Measurements from ENCODE around the gene APPBP2. TPM values are rescaled to one million over a fixed set of nuclear protein-coding genes. Genes with fewer than 3 reads are reported as not detected.
"Not testable (repeated sequence)": the region's sequence is repeated elsewhere in the genome, so short reads cannot be mapped to it uniquely, and the experiment has no call there.

Gene APPBP2
- total RNA-seq, 2 donors from 2014 or later: 21.5 to 33.1 TPM

DNA sequence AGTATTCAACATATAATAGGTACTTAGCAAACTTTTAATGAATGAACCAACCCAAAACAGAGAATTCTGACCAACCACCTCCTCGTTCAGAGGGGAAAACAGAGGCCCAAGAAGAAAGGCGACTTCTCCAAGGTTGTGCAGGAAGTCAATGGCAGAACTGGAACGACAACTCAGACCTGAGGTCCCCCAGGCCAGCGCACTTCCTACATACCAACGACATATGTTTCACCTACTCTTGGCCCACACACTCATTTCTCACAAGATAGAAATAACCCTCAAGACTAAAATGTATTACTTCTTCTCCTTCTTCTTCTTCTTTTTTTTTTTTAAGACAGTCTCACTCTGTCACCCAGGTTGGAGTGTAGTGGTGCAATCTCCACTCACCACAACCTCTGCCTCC, 89.4 kb downstream of the APPBP2 start:
- Histone ChIP-seq H3K27ac (no peak overlapping the region), H3K36me3 (no peaks in the 10 kb centered on the region), H3K4me1 (ENCODE audit: control insufficient read depth in 1 of 2, low read depth in 2 of 2) (peaks cover 0 to 7% of the 10 kb centered on the region in 2 donors), H3K9me3 (no peaks in the 10 kb centered on the region), H3K27me3 (replicated peaks; ENCODE audit: insufficient read depth) (no peaks in the 10 kb centered on the region), H3K4me3 (no peak overlapping the region)
- TF ChIP-seq, protein P1, sequence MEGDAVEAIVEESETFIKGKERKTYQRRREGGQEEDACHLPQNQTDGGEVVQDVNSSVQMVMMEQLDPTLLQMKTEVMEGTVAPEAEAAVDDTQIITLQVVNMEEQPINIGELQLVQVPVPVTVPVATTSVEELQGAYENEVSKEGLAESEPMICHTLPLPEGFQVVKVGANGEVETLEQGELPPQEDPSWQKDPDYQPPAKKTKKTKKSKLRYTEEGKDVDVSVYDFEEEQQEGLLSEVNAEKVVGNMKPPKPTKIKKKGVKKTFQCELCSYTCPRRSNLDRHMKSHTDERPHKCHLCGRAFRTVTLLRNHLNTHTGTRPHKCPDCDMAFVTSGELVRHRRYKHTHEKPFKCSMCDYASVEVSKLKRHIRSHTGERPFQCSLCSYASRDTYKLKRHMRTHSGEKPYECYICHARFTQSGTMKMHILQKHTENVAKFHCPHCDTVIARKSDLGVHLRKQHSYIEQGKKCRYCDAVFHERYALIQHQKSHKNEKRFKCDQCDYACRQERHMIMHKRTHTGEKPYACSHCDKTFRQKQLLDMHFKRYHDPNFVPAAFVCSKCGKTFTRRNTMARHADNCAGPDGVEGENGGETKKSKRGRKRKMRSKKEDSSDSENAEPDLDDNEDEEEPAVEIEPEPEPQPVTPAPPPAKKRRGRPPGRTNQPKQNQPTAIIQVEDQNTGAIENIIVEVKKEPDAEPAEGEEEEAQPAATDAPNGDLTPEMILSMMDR (IDR thresholded peaks at IDR 0.05): no peak
- no peak for DNase-seq (ENCODE audit: low spot score)
- no peak for ATAC-seq (ENCODE audit: insufficient number of reproducible peaks, low FRiP score, low read depth)

DNA sequence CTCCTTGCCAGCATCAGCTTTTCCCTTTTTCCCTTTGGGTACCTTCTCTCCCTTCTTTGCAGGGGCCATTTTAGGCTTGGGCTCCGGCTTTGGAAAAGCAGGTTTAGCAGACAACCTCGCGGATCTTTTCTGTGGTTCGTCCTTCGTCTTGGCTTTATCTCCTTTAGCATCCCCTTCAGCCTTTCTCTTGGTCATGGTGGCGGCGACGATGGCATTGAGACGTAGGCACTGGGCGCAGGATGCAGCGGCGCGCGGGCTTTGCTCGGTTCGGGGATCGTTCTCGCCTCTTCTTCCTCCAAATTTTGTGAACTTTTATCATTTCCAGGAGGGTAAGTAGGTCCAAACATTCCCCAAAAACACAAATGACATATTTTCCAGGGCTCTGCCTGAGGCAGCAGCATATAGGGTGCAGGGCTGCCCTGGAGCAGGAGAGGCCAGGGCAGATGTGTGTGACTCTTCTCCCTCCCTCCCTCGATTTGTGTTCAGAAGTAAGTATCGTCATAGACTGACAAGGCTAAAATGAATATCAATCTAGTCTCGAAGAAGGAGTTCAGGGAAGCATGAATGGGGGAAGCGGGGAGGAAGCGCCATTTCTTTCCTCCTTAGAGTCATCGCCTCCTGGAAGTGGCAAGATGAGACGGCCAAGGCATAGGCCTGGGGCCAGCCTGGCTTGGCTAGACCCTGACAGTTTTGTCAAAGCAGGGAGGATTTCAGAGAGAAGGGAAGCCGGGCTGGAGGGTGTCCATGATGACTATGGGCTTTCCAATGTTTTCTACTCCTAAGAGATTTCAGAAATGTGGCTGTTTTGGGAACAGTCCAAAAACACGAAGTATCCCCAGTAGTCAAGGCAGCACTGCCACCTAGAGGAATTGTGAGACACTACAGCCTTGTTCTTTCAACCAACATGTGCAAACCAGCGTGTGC, 90.5 kb downstream of the APPBP2 start:
- Histone ChIP-seq H3K4me3 (peak overlapping the region; percentile 59), H3K27me3 (replicated peaks; ENCODE audit: insufficient read depth) (no peaks in the 10 kb centered on the region), H3K4me1 (ENCODE audit: control insufficient read depth in 1 of 2, low read depth in 2 of 2) (peaks cover 0 to 7% of the 10 kb centered on the region in 2 donors), H3K36me3 (no peaks in the 10 kb centered on the region), H3K27ac (peak overlapping the region; percentile 5 to 54), H3K9me3 (no peaks in the 10 kb centered on the region)
- peak; percentile 81 for ATAC-seq (ENCODE audit: insufficient number of reproducible peaks, low FRiP score, low read depth)
- peak; percentile 59 for DNase-seq (ENCODE audit: low spot score)
- TF ChIP-seq, protein P1 (IDR thresholded peaks at IDR 0.05): peak; percentile 89

DNA sequence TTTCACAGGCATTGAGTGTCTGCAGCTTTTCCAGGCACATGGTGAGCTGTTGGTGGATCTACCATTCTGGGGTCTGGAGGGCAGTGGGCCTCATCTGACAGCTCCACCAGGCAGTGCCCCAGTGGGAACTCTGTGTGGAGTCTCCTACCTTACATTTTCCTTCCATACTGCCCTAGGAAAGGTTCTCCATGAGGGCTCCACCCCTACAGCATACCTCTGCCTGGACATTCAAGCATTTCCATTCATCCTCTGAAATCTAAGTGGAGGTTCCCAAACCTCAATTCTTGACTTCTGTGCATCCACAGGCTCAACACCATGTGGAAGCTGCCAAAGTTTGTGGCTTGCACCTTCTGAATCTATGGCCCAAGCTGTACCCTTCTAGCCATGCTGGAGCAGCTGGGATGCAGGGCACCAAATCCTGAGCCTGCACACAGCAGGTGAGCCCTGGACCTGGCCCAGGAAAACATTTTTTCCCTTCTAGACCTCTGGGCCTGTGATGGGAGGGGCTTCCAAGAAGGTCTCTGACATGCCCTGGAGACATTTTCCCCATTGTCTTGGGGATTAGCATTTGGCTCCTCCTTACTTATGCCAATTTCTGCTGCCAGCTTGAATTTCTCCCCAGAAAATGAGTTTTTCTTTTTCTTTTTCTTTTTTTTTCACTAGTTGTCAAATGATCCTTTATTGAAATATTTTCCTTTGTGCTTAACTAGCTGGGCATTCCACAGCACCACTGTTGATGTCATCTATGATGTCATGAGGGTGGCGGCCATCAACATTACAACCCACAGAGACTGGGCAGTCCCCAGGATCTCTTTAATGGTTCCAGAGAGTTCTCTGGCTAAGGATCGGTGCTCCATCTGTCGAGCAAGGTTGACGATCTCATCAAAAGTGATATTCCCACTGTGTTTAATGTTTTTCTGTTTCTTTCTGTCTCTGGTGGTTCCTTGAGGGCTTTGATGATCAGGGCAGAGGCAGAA, 92.7 kb downstream of the APPBP2 start:
- H3K9me3 ChIP-seq; H3K36me3 ChIP-seq; H3K4me1 ChIP-seq (ENCODE audit: control insufficient read depth in 1 of 2, low read depth in 2 of 2); DNase-seq (ENCODE audit: low spot score); ATAC-seq (ENCODE audit: insufficient number of reproducible peaks, low FRiP score, low read depth); H3K4me3 ChIP-seq; H3K27me3 ChIP-seq (replicated peaks; ENCODE audit: insufficient read depth); H3K27ac ChIP-seq: not testable (repeated sequence)

DNA sequence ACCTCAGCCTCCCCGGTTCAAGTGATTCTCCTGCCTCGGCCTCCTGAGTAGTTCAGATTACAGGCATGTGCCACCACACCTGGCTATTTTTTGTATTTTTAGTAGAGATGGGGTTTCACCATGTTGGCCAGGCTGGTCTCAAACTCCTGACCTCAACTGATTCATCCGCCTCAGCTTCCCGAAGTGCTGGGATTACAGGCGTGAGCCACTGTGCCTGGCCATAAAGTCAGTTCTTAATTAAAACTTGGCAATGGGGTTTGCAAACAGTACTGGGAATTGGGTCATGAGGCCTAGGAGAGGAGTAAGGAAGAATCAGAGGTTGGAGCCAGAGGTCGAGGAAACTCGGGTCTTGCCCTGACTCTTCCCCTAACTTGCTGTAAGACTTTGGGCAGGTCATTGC, 95.5 kb downstream of the APPBP2 start:
- H3K4me1 ChIP-seq (ENCODE audit: control insufficient read depth in 1 of 2, low read depth in 2 of 2); DNase-seq (ENCODE audit: low spot score); H3K36me3 ChIP-seq; ATAC-seq (ENCODE audit: insufficient number of reproducible peaks, low FRiP score, low read depth); H3K27me3 ChIP-seq (replicated peaks; ENCODE audit: insufficient read depth); H3K27ac ChIP-seq; H3K4me3 ChIP-seq; H3K9me3 ChIP-seq: not testable (repeated sequence)

DNA sequence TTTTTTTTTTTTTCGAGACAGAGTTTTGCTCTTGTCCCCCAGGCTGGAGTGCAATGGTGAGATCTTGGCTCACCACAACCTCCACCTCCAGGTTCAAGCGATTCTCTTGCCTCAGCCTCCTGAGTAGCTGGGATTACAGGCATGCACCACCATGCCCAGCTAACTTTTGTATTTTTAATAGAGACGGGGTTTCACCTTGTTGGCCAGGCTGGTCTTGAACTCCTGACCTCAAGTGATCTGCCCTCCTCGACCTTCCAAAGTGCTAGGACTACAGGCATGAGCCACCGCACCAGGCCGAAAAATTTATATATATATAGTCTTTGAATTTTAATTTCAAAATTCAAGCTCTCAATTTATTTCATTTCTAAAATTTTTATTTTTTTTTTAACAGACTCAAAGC, 97.6 kb downstream of the APPBP2 start:
- H3K27me3 ChIP-seq (replicated peaks; ENCODE audit: insufficient read depth); H3K9me3 ChIP-seq; H3K4me1 ChIP-seq (ENCODE audit: control insufficient read depth in 1 of 2, low read depth in 2 of 2); H3K4me3 ChIP-seq; H3K36me3 ChIP-seq; DNase-seq (ENCODE audit: low spot score); H3K27ac ChIP-seq; ATAC-seq (ENCODE audit: insufficient number of reproducible peaks, low FRiP score, low read depth): not testable (repeated sequence)

DNA sequence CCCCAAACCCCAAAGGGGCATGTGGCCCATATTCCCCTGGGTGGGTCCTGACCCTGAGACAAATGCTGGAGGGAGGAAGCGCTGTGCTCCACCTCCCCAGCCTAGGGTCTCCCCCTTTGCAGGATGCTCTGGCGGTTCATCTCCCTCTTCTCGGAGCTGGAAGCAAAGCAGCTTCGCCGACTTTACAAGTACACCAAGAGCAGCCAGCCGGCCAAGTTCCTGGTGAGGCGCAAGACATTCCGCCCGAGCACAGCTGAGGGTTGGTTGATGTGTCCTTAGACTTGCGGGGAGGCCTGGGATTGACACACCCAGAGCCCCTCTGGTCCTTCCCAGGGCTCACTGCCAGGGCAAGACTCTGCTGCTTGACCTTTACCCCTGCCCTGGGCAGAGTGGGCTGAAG, 99.4 kb downstream of the APPBP2 start:
- H3K4me3 ChIP-seq: no peak overlapping the region
- ATAC-seq (ENCODE audit: insufficient number of reproducible peaks, low FRiP score, low read depth) (no peak), DNase-seq (ENCODE audit: low spot score) (no peak)
- H3K27ac ChIP-seq: no peak overlapping the region
- TF ChIP-seq, protein P1 (IDR thresholded peaks at IDR 0.05): no peak
- no peaks in the 10 kb centered on the region for H3K27me3 ChIP-seq (replicated peaks; ENCODE audit: insufficient read depth)
- H3K4me1 ChIP-seq (ENCODE audit: control insufficient read depth in 1 of 2, low read depth in 2 of 2): peaks cover 0 to 4% of the 10 kb centered on the region in 2 donors
- no peaks in the 10 kb centered on the region for H3K9me3 ChIP-seq
- H3K36me3 ChIP-seq: no peaks in the 10 kb centered on the region

All from thoracic aorta (tissue), 2 donors.